ENCODE data around the gene MEPE. TPM values are rescaled to one million over a fixed set of nuclear protein-coding genes. Genes with fewer than 3 reads are reported as not detected.

MEPE gene
- polyA plus RNA-seq, 1 donor (not counting 4 experiments of a cell fraction or from before 2014, with no cell fraction given) = not detected

- Histone ChIP-seq H3K4me2 (ENCODE audit: control insufficient read depth, extremely low read depth, insufficient read depth, low read depth, low read length) (no peak overlapping the region), H3K79me2 (ENCODE audit: control insufficient read depth, insufficient read depth, low read length) (no peaks in the 10 kb centered on the region), H4K20me1 (ENCODE audit: control insufficient read depth, extremely low read depth, insufficient read depth, low read length) (no peaks in the 10 kb centered on the region), H3K36me3 (ENCODE audit: control insufficient read depth in 2 of 2, extremely low read depth in 1 of 2, insufficient read depth in 2 of 2, low read length in 2 of 2) (no peaks in the 10 kb centered on the region), H2AFZ (ENCODE audit: control insufficient read depth, low read length) (no peak overlapping the region), H3K27me3 (ENCODE audit: control insufficient read depth, extremely low read depth, insufficient read depth, low read length) (no peaks in the 10 kb centered on the region), H3K9ac (ENCODE audit: control insufficient read depth, extremely low read depth, insufficient read depth, low read length) (no peak overlapping the region), H3K4me1 (ENCODE audit: control insufficient read depth, extremely low read depth, insufficient read depth, low read length) (no peaks in the 10 kb centered on the region), H3K27ac (ENCODE audit: control insufficient read depth, insufficient read depth, low read length) (no peak overlapping the region), H3K9me3 (ENCODE audit: control insufficient read depth, low read depth, low read length) (no peaks in the 10 kb centered on the region), H3K4me3 (ENCODE audit: control insufficient read depth in 2 of 3, extremely low read depth in 1 of 3, insufficient read depth in 2 of 3, low read depth in 1 of 3, low read length in 3 of 3) (no peak overlapping the region), H3K9me1 (ENCODE audit: control insufficient read depth, extremely low read depth, insufficient read depth, low read length) (no peaks in the 10 kb centered on the region)
- DNase-seq (ENCODE audit: low read depth, low spot score) = no peak
- no peak for FAIRE-seq
- dilution Hi-C loops (cut with MboI; ENCODE audit: extremely low pct_ligation_motif_present, low sequenced_read_pairs) = no loop called here
- TF ChIP-seq CTCF (optimal IDR thresholded peaks at IDR 0.05 in 1 of 3, IDR thresholded peaks at IDR 0.05 in 1 of 3, conservative IDR thresholded peaks at IDR 0.05 in 1 of 3; ENCODE audit: extremely low read depth in 1 of 3, insufficient read depth in 2 of 3, low read length in 3 of 3) = no peak
- no peak for TF ChIP-seq EZH2 (IDR thresholded peaks at IDR 0.05; ENCODE audit: low read length)
Observed at GRCh38 chr4:87881115-87881514, 48.3 kb downstream of the MEPE start.

GRCh38 chr4:87882321-87882720 lies 49.6 kb downstream of the MEPE start:
- Histone ChIP-seq H3K9me3 (ENCODE audit: control insufficient read depth, low read depth, low read length) (no peaks in the 10 kb centered on the region), H3K9ac (ENCODE audit: control insufficient read depth, extremely low read depth, insufficient read depth, low read length) (no peak overlapping the region), H3K4me1 (ENCODE audit: control insufficient read depth, extremely low read depth, insufficient read depth, low read length) (no peaks in the 10 kb centered on the region), H3K4me2 (ENCODE audit: control insufficient read depth, extremely low read depth, insufficient read depth, low read depth, low read length) (no peak overlapping the region), H3K27me3 (ENCODE audit: control insufficient read depth, extremely low read depth, insufficient read depth, low read length) (no peaks in the 10 kb centered on the region), H3K79me2 (ENCODE audit: control insufficient read depth, insufficient read depth, low read length) (no peaks in the 10 kb centered on the region), H3K4me3 (ENCODE audit: control insufficient read depth in 2 of 3, extremely low read depth in 1 of 3, insufficient read depth in 2 of 3, low read depth in 1 of 3, low read length in 3 of 3) (no peak overlapping the region), H3K9me1 (ENCODE audit: control insufficient read depth, extremely low read depth, insufficient read depth, low read length) (no peaks in the 10 kb centered on the region), H3K36me3 (ENCODE audit: control insufficient read depth in 2 of 2, extremely low read depth in 1 of 2, insufficient read depth in 2 of 2, low read length in 2 of 2) (no peaks in the 10 kb centered on the region), H3K27ac (ENCODE audit: control insufficient read depth, insufficient read depth, low read length) (no peak overlapping the region), H2AFZ (ENCODE audit: control insufficient read depth, low read length) (no peak overlapping the region), H4K20me1 (ENCODE audit: control insufficient read depth, extremely low read depth, insufficient read depth, low read length) (no peaks in the 10 kb centered on the region)
- dilution Hi-C loops (cut with MboI; ENCODE audit: extremely low pct_ligation_motif_present, low sequenced_read_pairs) = no loop called here
- TF ChIP-seq EZH2 (IDR thresholded peaks at IDR 0.05; ENCODE audit: low read length) (no peak), CTCF (optimal IDR thresholded peaks at IDR 0.05 in 1 of 3, IDR thresholded peaks at IDR 0.05 in 1 of 3, conservative IDR thresholded peaks at IDR 0.05 in 1 of 3; ENCODE audit: extremely low read depth in 1 of 3, insufficient read depth in 2 of 3, low read length in 3 of 3) (no peak)
- DNase-seq (ENCODE audit: low read depth, low spot score) = no peak
- no peak for FAIRE-seq
